A673 (cell line): Measurements from ENCODE around the gene GLUL. TPM values are rescaled to one million over a fixed set of nuclear protein-coding genes. Genes with fewer than 3 reads are reported as not detected.

ENCODE experiments used
- BruUV-seq: library from RNA; stranded (reverse); fragments of 400-500 nt; replicated peaks from 2 replicates; lab custom pipeline; 2021; lab: Mats Ljungman, UMichigan
- CTCF ChIA-PET: fragments of 300-600 bp; sonication (Branson Sonifier 250); formaldehyde crosslinking; loops from one replicate; lab custom pipeline; 2022; ENCODE audit warnings: antibody characterized with exemption; lab: Charles Lee
- POLR2A ChIA-PET: fragments of 300-600 bp; sonication (Branson Sonifier 250); formaldehyde crosslinking; loops from one replicate; lab custom pipeline; 2022; ENCODE audit warnings: antibody characterized with exemption; ENCODE audit not compliant: low non-redundant PET; lab: Charles Lee
- DNase-seq: peaks from one replicate; pipeline ENCODE4 v3.0.0-alpha.2; 2015; ENCODE audit warnings: low spot score
- H3K27ac ChIP-seq: fragments of 200-600 bp; sonication (generic); 2 replicates; pipeline ENCODE4 v1.5.1; 2016; ENCODE audit warnings: mixed run types, low read depth, mild to moderate bottlenecking, mixed read lengths, antibody characterized with exemption, low read length; ENCODE audit not compliant: poor library complexity, severe bottlenecking
- H3K27me3 ChIP-seq: fragments of 200-600 bp; sonication (generic); replicated peaks from 2 replicates; pipeline ENCODE4 v1.6.1; 2017; ENCODE audit warnings: mixed run types, low read depth, mild to moderate bottlenecking, mixed read lengths, antibody characterized with exemption, low read length; ENCODE audit not compliant: insufficient read depth, poor library complexity
- H3K36me3 ChIP-seq: fragments of 200-600 bp; sonication (generic); 2 replicates; pipeline ENCODE4 v1.6.1; 2016; ENCODE audit warnings: mixed run types, mild to moderate bottlenecking, mixed read lengths, antibody characterized with exemption, low read length; ENCODE audit not compliant: insufficient read depth, poor library complexity, severe bottlenecking
- H3K4me1 ChIP-seq: fragments of 200-600 bp; sonication (generic); 2 replicates; pipeline ENCODE4 v1.6.1; 2017; ENCODE audit warnings: mixed run types, mild to moderate bottlenecking, mixed read lengths, antibody characterized with exemption, low read length; ENCODE audit not compliant: insufficient read depth, poor library complexity, severe bottlenecking
- H3K4me3 ChIP-seq: fragments of 200-600 bp; sonication (generic); 2 replicates; pipeline ENCODE4 v1.5.1; 2016; ENCODE audit warnings: low read depth, mixed run types, mild to moderate bottlenecking, mixed read lengths, low read length; ENCODE audit not compliant: poor library complexity, severe bottlenecking
- H3K9me3 ChIP-seq: fragments of 200-600 bp; sonication (generic); 2 replicates; pipeline ENCODE4 v1.6.1; 2016; ENCODE audit warnings: mixed run types, low read depth, mild to moderate bottlenecking, mixed read lengths, antibody characterized with exemption, low read length; ENCODE audit not compliant: poor library complexity, severe bottlenecking
- EZH2 ChIP-seq: fragments of 200-600 bp; sonication (generic); IDR thresholded peaks from 2 replicates; pipeline ENCODE4 v1.6.1; 2017; ENCODE audit warnings: borderline replicate concordance, low read depth, mild to moderate bottlenecking, mixed read lengths, antibody characterized with exemption, low read length; ENCODE audit not compliant: poor library complexity, severe bottlenecking
- intact Hi-C: fragments of 100-400 bp; cut with micrococcal nuclease; formaldehyde crosslinking; loops from one replicate; pipeline ENCODE4 v1.10.0; 2022; ENCODE audit not compliant: unreplicated experiment
- total RNA-seq: library from RNA; stranded (reverse); gene quantifications from 2 replicates; pipeline ENCODE4 v1.2.3, GENCODE V29; 2021
- TF ChIP-seq, protein P1 (sequence below): fragments of 300-800, 200-600 bp; sonication (generic); conservative IDR thresholded peaks from 2 replicates; pipeline ENCODE4 v1.5.1; 2017; ENCODE audit warnings: low read depth, mild to moderate bottlenecking, antibody characterized with exemption, low read length, moderate library complexity, mixed read lengths

Gene GLUL
- total RNA-seq, 1 experiment from 2014 or later, result 260 TPM

DNA sequence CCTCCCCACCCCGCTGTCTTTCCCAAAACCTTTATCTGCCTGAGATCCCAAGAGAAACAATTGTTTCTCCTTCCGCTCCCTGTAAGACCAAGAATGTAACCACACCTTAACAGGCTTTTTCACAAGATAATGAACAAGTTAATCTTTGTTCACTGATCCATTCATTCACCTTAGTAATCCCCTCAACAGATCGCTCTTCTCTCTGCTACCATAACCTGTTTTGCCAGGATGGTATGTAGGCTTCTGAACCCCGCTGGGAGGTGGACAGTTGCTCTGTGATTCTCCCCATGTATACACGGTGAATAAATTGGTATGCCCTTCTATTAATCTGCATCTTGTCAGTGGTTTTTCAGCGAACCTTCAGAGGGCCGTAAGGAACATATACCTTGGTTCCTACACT lies 39.7 kb upstream of the GLUL start:
- TF ChIP-seq, protein P1, sequence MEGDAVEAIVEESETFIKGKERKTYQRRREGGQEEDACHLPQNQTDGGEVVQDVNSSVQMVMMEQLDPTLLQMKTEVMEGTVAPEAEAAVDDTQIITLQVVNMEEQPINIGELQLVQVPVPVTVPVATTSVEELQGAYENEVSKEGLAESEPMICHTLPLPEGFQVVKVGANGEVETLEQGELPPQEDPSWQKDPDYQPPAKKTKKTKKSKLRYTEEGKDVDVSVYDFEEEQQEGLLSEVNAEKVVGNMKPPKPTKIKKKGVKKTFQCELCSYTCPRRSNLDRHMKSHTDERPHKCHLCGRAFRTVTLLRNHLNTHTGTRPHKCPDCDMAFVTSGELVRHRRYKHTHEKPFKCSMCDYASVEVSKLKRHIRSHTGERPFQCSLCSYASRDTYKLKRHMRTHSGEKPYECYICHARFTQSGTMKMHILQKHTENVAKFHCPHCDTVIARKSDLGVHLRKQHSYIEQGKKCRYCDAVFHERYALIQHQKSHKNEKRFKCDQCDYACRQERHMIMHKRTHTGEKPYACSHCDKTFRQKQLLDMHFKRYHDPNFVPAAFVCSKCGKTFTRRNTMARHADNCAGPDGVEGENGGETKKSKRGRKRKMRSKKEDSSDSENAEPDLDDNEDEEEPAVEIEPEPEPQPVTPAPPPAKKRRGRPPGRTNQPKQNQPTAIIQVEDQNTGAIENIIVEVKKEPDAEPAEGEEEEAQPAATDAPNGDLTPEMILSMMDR, result no peak
- TF ChIP-seq EZH2, result no peak
- H3K27me3 ChIP-seq, result no peaks in the 10 kb centered on the region
- H3K4me3 ChIP-seq, result no peak overlapping the region
- no peaks in the 10 kb centered on the region for H3K4me1 ChIP-seq
- intact Hi-C loops, result no loop called here
- no TSS peak for BruUV-seq
- POLR2A ChIA-PET, result no interaction called here
- no peaks in the 10 kb centered on the region for H3K36me3 ChIP-seq
- no peak overlapping the region for H3K27ac ChIP-seq
- CTCF ChIA-PET, result no interaction called here
- DNase-seq, result no peak
- H3K9me3 ChIP-seq, result no peaks in the 10 kb centered on the region

GRCh38 chr1:182430263-182431068 lies 38.9 kb upstream of the GLUL start:
- TF ChIP-seq, protein P1, result no peak
- no peak for TF ChIP-seq EZH2
- intact Hi-C loops, result no loop called here
- Histone ChIP-seq H3K36me3 (no peaks in the 10 kb centered on the region), H3K27ac (no peak overlapping the region), H3K4me1 (no peaks in the 10 kb centered on the region), H3K4me3 (no peak overlapping the region), H3K9me3 (no peaks in the 10 kb centered on the region), H3K27me3 (no peaks in the 10 kb centered on the region)
- POLR2A ChIA-PET, result interaction anchor here (0.7 kb wide), 1 partner anchor 1725 kb away, joined by 15 read pairs; no protein-coding TSS in a partner anchor
- CTCF ChIA-PET, result no interaction called here
- DNase-seq, result no peak
- BruUV-seq, result no TSS peak

DNA sequence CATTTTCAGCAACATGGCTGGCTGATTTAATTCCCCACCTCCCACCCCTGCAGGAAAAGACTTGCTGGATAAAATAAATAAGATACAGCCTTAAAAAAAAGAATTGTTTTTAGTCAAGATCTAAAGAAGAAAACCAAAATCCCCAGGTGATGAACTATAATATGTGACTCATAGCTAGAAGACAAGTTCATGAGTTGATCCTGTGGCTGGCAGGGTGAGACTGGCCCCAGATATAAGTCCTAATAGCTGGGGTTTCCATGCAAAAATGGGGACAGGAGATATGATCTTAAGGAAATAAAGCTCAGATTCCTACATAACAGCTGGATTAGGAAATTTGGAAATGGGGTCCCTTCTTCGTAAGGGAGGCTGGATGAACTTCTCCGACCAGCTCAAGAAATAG lies 36.5 kb upstream of the GLUL start:
- ChIA-PET POLR2A (no interaction called here), CTCF (no interaction called here)
- Histone ChIP-seq H3K9me3 (no peaks in the 10 kb centered on the region), H3K4me1 (no peaks in the 10 kb centered on the region), H3K27ac (no peak overlapping the region), H3K27me3 (no peaks in the 10 kb centered on the region), H3K4me3 (no peak overlapping the region), H3K36me3 (no peaks in the 10 kb centered on the region)
- intact Hi-C loops, result no loop called here
- no TSS peak for BruUV-seq
- TF ChIP-seq EZH2, result no peak
- TF ChIP-seq, protein P1, result no peak
- DNase-seq, result no peak
